Measurements from ENCODE around the gene CYP2U1. TPM values are rescaled to one million over a fixed set of nuclear protein-coding genes. Genes with fewer than 3 reads are reported as not detected.

The CYP2U1 gene
- total RNA-seq, 1 experiment from 2014 or later: 2.5 TPM

DNA sequence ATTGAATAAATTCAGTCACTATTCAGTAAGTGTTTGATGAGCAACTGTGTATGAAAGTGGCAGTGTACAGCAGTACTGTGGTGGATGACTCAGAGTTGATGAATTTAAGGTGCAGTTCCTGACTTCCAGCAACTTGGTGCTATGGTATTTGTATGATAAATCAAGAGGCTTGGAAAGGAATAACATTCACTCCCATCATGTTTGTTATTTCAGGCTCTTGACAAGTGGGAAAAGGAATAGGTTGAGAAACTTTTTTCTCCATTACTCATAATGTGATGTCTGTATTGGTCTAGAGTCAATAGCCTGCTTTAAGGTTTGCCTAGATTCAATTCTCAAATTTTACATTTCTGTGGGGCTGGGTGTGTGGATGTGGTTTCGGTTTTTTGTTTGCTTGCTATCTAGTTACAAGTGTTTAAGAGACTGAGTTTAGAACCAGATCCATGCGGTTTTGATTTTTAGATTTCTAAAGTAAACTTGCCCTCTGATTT lies 35.1 kb upstream of the CYP2U1 start:
- H3K4me1 Mint-ChIP-seq (ENCODE audit: insufficient read depth, unreplicated experiment): peaks cover 57% of the 10 kb centered on the region
- intact Hi-C loops (cut with micrococcal nuclease): loop anchor here (1.0 to 5.0 kb wide), 4 partner anchors 34 to 134 kb away; partner anchors contain the start of gene SGMS2
- CTCF ChIA-PET: interaction anchor here (1.0 to 3.1 kb wide), 9 partner anchors 17 to 139 kb away, joined by 3 to 12 read pairs (median 6); partner anchors contain the start of gene SGMS2
- peaks cover 8% of the 10 kb centered on the region for H3K36me3 Mint-ChIP-seq (ENCODE audit: insufficient read depth, unreplicated experiment)
- peaks cover 4% of the 10 kb centered on the region for H3K9me3 Mint-ChIP-seq (ENCODE audit: unreplicated experiment)
- POLR2A ChIA-PET: interaction anchor here (0.7 to 13.0 kb wide), 16 partner anchors 10 to 724 kb away, joined by 3 to 373 read pairs (median 6); partner anchors contain the start of genes PAPSS1, RPL34 and SGMS2
- H3K4me3 Mint-ChIP-seq (ENCODE audit: unreplicated experiment): peak overlapping the region; percentile 67
- H3K27me3 Mint-ChIP-seq (ENCODE audit: insufficient read depth, unreplicated experiment): no peaks in the 10 kb centered on the region
- H3K27ac Mint-ChIP-seq (ENCODE audit: low read depth, unreplicated experiment): peak overlapping the region; percentile 98
- BruUV-seq (replicated peaks): no TSS peak
- peak; percentile 96 for DNase-seq (ENCODE audit: unreplicated experiment)
- no peak for TF ChIP-seq CTCF (IDR thresholded peaks at IDR 0.05; ENCODE audit: unreplicated experiment)

GRCh38 chr4:107896646-107897045 lies 34.7 kb upstream of the CYP2U1 start:
- Mint-ChIP-seq H3K27ac (ENCODE audit: low read depth, unreplicated experiment) (peak overlapping the region; percentile 98), H3K9me3 (ENCODE audit: unreplicated experiment) (no peaks in the 10 kb centered on the region), H3K4me3 (ENCODE audit: unreplicated experiment) (peak overlapping the region; percentile 67), H3K4me1 (ENCODE audit: insufficient read depth, unreplicated experiment) (peaks cover 53% of the 10 kb centered on the region), H3K27me3 (ENCODE audit: insufficient read depth, unreplicated experiment) (no peaks in the 10 kb centered on the region), H3K36me3 (ENCODE audit: insufficient read depth, unreplicated experiment) (peaks cover 12% of the 10 kb centered on the region)
- ChIA-PET CTCF (interaction anchor here (1.2 to 3.1 kb wide), 6 partner anchors 16 to 140 kb away, joined by 3 to 11 read pairs (median 4); no protein-coding TSS in a partner anchor), POLR2A (interaction anchor here (0.7 to 13.0 kb wide), 13 partner anchors 10 to 724 kb away, joined by 3 to 373 read pairs (median 7); partner anchors contain the start of genes PAPSS1, RPL34 and SGMS2)
- no peak for DNase-seq (ENCODE audit: unreplicated experiment)
- TF ChIP-seq CTCF (IDR thresholded peaks at IDR 0.05; ENCODE audit: unreplicated experiment): no peak
- TSS peak; percentile 91 for BruUV-seq (replicated peaks)
- intact Hi-C loops (cut with micrococcal nuclease): loop anchor here (1.0 to 5.0 kb wide), 4 partner anchors 34 to 134 kb away; partner anchors contain the start of gene SGMS2

DNA sequence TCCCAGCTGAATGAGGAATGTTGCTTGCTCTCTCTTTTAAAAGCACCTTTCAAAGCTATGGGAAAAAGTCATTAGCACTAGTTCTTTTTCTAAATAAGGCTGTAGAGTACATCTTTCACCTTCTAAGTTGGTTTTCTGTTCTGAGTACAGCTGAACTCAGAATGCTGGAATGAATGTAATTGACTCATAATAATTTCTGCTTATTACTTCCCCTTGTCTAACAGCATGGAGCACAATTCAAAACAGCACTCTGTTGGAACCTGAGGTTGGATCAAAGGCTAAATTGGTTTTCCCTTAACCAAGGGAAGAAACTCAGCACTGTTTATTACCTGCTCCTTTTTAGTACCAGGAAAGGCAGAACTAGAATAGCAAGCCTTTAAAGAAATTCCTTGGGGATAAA lies 33.5 kb upstream of the CYP2U1 start:
- H3K9me3 Mint-ChIP-seq (ENCODE audit: unreplicated experiment): no peaks in the 10 kb centered on the region
- intact Hi-C loops (cut with micrococcal nuclease): loop anchor here (2.0 to 5.0 kb wide), 2 partner anchors 59 to 136 kb away; no protein-coding TSS in a partner anchor
- BruUV-seq (replicated peaks): no TSS peak
- CTCF ChIA-PET: interaction anchor here (0.6 to 3.1 kb wide), 7 partner anchors 15 to 161 kb away, joined by 3 to 11 read pairs (median 3); no protein-coding TSS in a partner anchor
- H3K36me3 Mint-ChIP-seq (ENCODE audit: insufficient read depth, unreplicated experiment): peaks cover 17% of the 10 kb centered on the region
- H3K4me3 Mint-ChIP-seq (ENCODE audit: unreplicated experiment): no peak overlapping the region
- H3K27ac Mint-ChIP-seq (ENCODE audit: low read depth, unreplicated experiment): peak overlapping the region; percentile 98
- DNase-seq (ENCODE audit: unreplicated experiment): no peak
- POLR2A ChIA-PET: interaction anchor here (1.2 to 13.0 kb wide), 6 partner anchors 21 to 178 kb away, joined by 3 to 373 read pairs (median 9); partner anchors contain the start of genes PAPSS1 and SGMS2
- no peaks in the 10 kb centered on the region for H3K27me3 Mint-ChIP-seq (ENCODE audit: insufficient read depth, unreplicated experiment)
- TF ChIP-seq CTCF (IDR thresholded peaks at IDR 0.05; ENCODE audit: unreplicated experiment): no peak
- H3K4me1 Mint-ChIP-seq (ENCODE audit: insufficient read depth, unreplicated experiment): peaks cover 53% of the 10 kb centered on the region

- no TSS peak for BruUV-seq (replicated peaks)
- no peak for TF ChIP-seq CTCF (IDR thresholded peaks at IDR 0.05; ENCODE audit: unreplicated experiment)
- Mint-ChIP-seq H3K27me3 (ENCODE audit: insufficient read depth, unreplicated experiment) (no peaks in the 10 kb centered on the region), H3K4me3 (ENCODE audit: unreplicated experiment) (no peak overlapping the region), H3K9me3 (ENCODE audit: unreplicated experiment) (no peaks in the 10 kb centered on the region), H3K27ac (ENCODE audit: low read depth, unreplicated experiment) (no peak overlapping the region), H3K4me1 (ENCODE audit: insufficient read depth, unreplicated experiment) (peaks cover 38% of the 10 kb centered on the region), H3K36me3 (ENCODE audit: insufficient read depth, unreplicated experiment) (peaks cover 33% of the 10 kb centered on the region)
- DNase-seq (ENCODE audit: unreplicated experiment): no peak
- intact Hi-C loops (cut with micrococcal nuclease): no loop called here
- POLR2A ChIA-PET: interaction anchor here (0.6 to 13.0 kb wide), 6 partner anchors 11 to 146 kb away, joined by 3 to 373 read pairs (median 3); partner anchors contain the start of gene SGMS2
- CTCF ChIA-PET: interaction anchor here (0.5 to 4.2 kb wide), 6 partner anchors 13 to 163 kb away, joined by 3 to 29 read pairs (median 4); no protein-coding TSS in a partner anchor
Measured at GRCh38 chr4:107900067-107900466, 31.3 kb upstream of the CYP2U1 start.
